Nephron (organoid): Measurements from ENCODE around the gene EPM2A.
"Not testable (repeated sequence)": the region's sequence is repeated elsewhere in the genome, so short reads cannot be mapped to it uniquely, and the experiment has no call there.

Experiments used
- H3K27ac Mint-ChIP-seq, 3 experiments: 2 replicates each; pipeline ENCODE4 v1.8.0; 2020; ENCODE audit warnings: mixed read lengths in 3 of 3, mild to moderate bottlenecking in 2 of 3, moderate library complexity in 1 of 3
- H3K27me3 Mint-ChIP-seq: 2 replicates; pipeline ENCODE4 v1.8.0; 2021; ENCODE audit warnings: low read depth, mild to moderate bottlenecking, moderate library complexity, mixed read lengths
- H3K36me3 Mint-ChIP-seq: 2 replicates; pipeline ENCODE4 v1.8.0; 2020; ENCODE audit warnings: low read depth, mixed read lengths
- H3K4me1 Mint-ChIP-seq: 2 replicates; pipeline ENCODE4 v1.8.0; 2020; ENCODE audit warnings: mixed read lengths
- H3K4me3 Mint-ChIP-seq, 3 experiments: 2 replicates each; pipeline ENCODE4 v1.8.0; 2020; ENCODE audit warnings: mild to moderate bottlenecking in 3 of 3, mixed read lengths in 3 of 3, moderate library complexity in 2 of 3
- H3K9me3 Mint-ChIP-seq: 2 replicates; pipeline ENCODE4 v1.8.0; 2020; ENCODE audit warnings: mixed read lengths
- CTCF ChIP-seq, 3 experiments: fragments of 200-600 bp; sonication (generic); IDR thresholded peaks; one replicate each; pipeline ENCODE4 v1.5.0; 2021; ENCODE audit warnings: antibody characterized with exemption in 3 of 3; ENCODE audit not compliant: unreplicated experiment in 3 of 3

The EPM2A gene

GRCh38 chr6:145745861-145746260 is 10.5 kb upstream of the EPM2A start:
- no peaks in the 10 kb centered on the region for H3K9me3 Mint-ChIP-seq
- no peaks in the 10 kb centered on the region for H3K27me3 Mint-ChIP-seq
- H3K4me1 Mint-ChIP-seq: no peaks in the 10 kb centered on the region
- H3K36me3 Mint-ChIP-seq: no peaks in the 10 kb centered on the region
- no peak overlapping the region for H3K27ac Mint-ChIP-seq
- no peak for TF ChIP-seq CTCF (IDR thresholded peaks at IDR 0.05; ENCODE audit: unreplicated experiment in 3 of 3)
- no peak overlapping the region for H3K4me3 Mint-ChIP-seq

- Mint-ChIP-seq H3K9me3 (peaks cover 5% of the 10 kb centered on the region), H3K36me3 (no peaks in the 10 kb centered on the region), H3K27me3 (no peaks in the 10 kb centered on the region), H3K4me3 (no peak overlapping the region), H3K27ac (no peak overlapping the region), H3K4me1 (no peaks in the 10 kb centered on the region)
- TF ChIP-seq CTCF (IDR thresholded peaks at IDR 0.05; ENCODE audit: unreplicated experiment in 3 of 3): no peak
Measured at GRCh38 chr6:145744619-145745018, 9.3 kb upstream of the EPM2A start.

- Mint-ChIP-seq H3K4me3 (no peak overlapping the region), H3K27me3 (no peaks in the 10 kb centered on the region), H3K36me3 (no peaks in the 10 kb centered on the region)
Measured at GRCh38 chr6:145743332-145743731, 8.0 kb upstream of the EPM2A start.

GRCh38 chr6:145742472-145742871 is 7.2 kb upstream of the EPM2A start:
- not testable (repeated sequence) for H3K27me3 Mint-ChIP-seq, H3K36me3 Mint-ChIP-seq, H3K9me3 Mint-ChIP-seq, H3K4me1 Mint-ChIP-seq, H3K4me3 Mint-ChIP-seq, H3K27ac Mint-ChIP-seq

More at GRCh38 chr6:145743332-145743731, 8.0 kb upstream of the EPM2A start:
- Mint-ChIP-seq H3K27ac (no peak overlapping the region), H3K4me1 (no peaks in the 10 kb centered on the region), H3K9me3 (peaks cover 5% of the 10 kb centered on the region)
- no peak for TF ChIP-seq CTCF (IDR thresholded peaks at IDR 0.05; ENCODE audit: unreplicated experiment in 3 of 3)

- H3K36me3 Mint-ChIP-seq, H3K27ac Mint-ChIP-seq, H3K9me3 Mint-ChIP-seq, H3K4me3 Mint-ChIP-seq, H3K27me3 Mint-ChIP-seq: not testable (repeated sequence)
- peaks cover 17% of the 10 kb centered on the region for H3K4me1 Mint-ChIP-seq
Measured at GRCh38 chr6:145739685-145740084, 4.4 kb upstream of the EPM2A start.

- Mint-ChIP-seq H3K27ac (no peak overlapping the region), H3K4me3 (no peak overlapping the region), H3K36me3 (no peaks in the 10 kb centered on the region), H3K4me1 (peaks cover 17% of the 10 kb centered on the region), H3K27me3 (no peaks in the 10 kb centered on the region), H3K9me3 (peaks cover 5% of the 10 kb centered on the region)
- TF ChIP-seq CTCF (IDR thresholded peaks at IDR 0.05; ENCODE audit: unreplicated experiment in 3 of 3): no peak
Measured at GRCh38 chr6:145738265-145738664, 2.9 kb upstream of the EPM2A start.

- Mint-ChIP-seq H3K9me3 (peaks cover 5% of the 10 kb centered on the region), H3K4me3 (peak overlapping the region; percentile 58 to 97 (median 70)), H3K36me3 (no peaks in the 10 kb centered on the region), H3K27me3 (no peaks in the 10 kb centered on the region), H3K27ac (peak overlapping the region; percentile 90 to 100 (median 90)), H3K4me1 (peaks cover 17% of the 10 kb centered on the region)
- TF ChIP-seq CTCF (IDR thresholded peaks at IDR 0.05; ENCODE audit: unreplicated experiment in 3 of 3): no peak
Measured at GRCh38 chr6:145736661-145737144, 1.4 kb upstream of the EPM2A start.
